AG10803 (cell line): ENCODE data around the gene CYP19A1.

Experiments
- DNase-seq: peaks from one replicate; pipeline ENCODE4 v3.0.0; 2010; ENCODE audit warnings: low read depth
- H3K4me3 ChIP-seq: 2 replicates; pipeline ENCODE4 v1.5.1; 2011; ENCODE audit warnings: mild to moderate bottlenecking, low read length, control low read depth
- TF ChIP-seq, protein P1 (sequence below): conservative IDR thresholded peaks from 2 replicates; pipeline ENCODE4 v1.5.1; 2011; ENCODE audit warnings: mild to moderate bottlenecking, low read length, control low read depth, inconsistent platforms

The CYP19A1 gene

DNA sequence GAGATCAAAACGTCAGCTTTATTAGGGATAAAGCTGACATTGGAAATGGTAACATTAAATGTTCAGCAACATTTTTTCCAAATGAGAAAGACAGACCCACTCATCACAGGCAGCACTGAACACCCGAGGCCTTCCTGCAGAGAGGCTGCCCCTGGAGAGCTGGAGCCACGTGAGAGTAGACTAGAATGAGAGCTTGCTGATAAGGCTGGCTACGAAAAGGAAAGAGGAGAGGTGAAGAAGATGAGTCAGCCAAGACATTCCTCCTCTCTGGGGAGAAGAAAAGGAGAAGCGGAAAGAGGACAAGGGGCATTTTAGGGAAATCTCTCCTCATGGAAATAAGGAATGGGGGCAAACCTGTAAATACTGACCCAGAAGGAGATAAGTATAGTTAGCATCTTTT, 7.3 kb downstream of the CYP19A1 start:
- no peak overlapping the region for H3K4me3 ChIP-seq
- no peak for DNase-seq
- TF ChIP-seq, protein P1, sequence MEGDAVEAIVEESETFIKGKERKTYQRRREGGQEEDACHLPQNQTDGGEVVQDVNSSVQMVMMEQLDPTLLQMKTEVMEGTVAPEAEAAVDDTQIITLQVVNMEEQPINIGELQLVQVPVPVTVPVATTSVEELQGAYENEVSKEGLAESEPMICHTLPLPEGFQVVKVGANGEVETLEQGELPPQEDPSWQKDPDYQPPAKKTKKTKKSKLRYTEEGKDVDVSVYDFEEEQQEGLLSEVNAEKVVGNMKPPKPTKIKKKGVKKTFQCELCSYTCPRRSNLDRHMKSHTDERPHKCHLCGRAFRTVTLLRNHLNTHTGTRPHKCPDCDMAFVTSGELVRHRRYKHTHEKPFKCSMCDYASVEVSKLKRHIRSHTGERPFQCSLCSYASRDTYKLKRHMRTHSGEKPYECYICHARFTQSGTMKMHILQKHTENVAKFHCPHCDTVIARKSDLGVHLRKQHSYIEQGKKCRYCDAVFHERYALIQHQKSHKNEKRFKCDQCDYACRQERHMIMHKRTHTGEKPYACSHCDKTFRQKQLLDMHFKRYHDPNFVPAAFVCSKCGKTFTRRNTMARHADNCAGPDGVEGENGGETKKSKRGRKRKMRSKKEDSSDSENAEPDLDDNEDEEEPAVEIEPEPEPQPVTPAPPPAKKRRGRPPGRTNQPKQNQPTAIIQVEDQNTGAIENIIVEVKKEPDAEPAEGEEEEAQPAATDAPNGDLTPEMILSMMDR: no peak

DNA sequence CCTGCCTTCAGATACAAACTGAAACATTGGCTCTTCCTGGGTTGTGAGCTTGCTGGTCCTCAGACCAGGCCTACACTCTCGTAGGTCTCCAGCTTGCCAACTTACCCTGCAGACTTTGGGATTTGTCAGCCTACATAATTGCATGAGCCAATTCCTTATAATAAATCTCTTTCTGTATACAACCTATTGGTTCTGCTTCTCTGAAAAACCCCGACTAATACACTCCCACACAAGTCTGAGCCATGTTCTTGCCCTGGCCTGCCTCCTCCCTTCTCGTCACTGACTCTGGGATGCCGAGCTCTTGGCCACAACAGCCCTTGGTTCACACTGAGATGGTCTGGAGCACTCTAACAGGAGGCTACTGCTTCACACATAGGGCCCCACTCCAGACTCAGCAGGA, 9.5 kb downstream of the CYP19A1 start:
- TF ChIP-seq, protein P1: no peak
- H3K4me3 ChIP-seq: no peak overlapping the region
- DNase-seq: no peak

DNA sequence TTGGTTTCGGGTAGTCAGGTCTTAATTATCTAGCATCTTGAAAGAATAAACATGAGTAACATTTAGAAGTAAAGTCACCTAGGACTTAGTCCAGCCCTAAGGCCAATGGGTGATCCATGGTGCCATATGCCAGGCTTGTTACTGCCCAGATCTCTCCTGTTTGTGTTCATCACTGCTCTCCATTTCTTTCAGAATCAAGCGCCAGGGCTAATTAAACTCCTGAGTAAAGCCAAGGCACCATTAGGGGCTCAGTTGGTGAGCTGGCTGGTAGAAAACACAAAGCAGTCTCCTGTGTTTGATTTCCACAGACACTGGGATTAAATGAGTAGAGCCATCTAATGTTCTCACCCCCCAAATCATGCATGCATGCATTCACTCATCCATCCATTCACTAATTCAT, 11.3 kb downstream of the CYP19A1 start:
- no peak for DNase-seq
- TF ChIP-seq, protein P1: no peak
- no peak overlapping the region for H3K4me3 ChIP-seq

DNA sequence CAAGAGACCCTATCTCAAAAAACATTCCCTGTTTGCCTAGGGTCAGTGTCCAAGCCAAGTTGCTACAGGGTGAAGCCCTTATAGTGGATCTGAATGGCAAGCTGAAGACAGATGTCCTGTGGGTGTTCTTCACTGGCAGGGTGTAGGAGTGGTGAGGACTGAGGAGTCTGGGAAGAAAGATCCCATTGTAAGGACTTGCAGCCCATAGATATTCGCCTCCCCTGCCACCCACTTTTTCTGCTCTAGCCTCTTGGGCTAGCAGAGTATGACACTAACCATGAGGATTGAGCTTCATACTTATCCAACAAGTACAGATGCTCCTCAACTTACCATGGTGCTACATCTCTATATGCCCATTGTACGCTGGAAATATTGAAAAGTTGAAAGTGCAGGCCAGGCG, 13.2 kb downstream of the CYP19A1 start:
- TF ChIP-seq, protein P1: no peak
- H3K4me3 ChIP-seq: no peak overlapping the region
- DNase-seq: no peak

DNA sequence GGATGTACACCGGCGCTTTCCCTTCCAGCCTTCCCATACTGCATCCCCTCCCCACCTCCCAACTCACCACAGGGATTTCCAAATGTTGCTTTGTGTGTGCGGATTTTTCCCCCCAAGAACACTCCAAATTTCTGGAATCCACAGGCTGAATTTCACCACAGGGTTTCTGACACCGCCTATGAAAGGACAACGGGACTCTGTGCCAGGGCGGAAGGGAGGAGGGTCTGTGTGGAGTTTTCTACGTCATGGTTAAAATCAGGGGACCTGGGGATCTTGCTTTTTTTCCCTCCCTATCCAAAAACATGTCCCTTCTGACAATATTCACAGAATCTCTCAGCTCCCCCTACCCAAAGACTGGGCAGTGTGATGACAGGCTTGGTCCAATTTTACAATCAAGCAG, 14.6 kb downstream of the CYP19A1 start:
- H3K4me3 ChIP-seq: no peak overlapping the region
- no peak for DNase-seq
- TF ChIP-seq, protein P1: no peak

DNA sequence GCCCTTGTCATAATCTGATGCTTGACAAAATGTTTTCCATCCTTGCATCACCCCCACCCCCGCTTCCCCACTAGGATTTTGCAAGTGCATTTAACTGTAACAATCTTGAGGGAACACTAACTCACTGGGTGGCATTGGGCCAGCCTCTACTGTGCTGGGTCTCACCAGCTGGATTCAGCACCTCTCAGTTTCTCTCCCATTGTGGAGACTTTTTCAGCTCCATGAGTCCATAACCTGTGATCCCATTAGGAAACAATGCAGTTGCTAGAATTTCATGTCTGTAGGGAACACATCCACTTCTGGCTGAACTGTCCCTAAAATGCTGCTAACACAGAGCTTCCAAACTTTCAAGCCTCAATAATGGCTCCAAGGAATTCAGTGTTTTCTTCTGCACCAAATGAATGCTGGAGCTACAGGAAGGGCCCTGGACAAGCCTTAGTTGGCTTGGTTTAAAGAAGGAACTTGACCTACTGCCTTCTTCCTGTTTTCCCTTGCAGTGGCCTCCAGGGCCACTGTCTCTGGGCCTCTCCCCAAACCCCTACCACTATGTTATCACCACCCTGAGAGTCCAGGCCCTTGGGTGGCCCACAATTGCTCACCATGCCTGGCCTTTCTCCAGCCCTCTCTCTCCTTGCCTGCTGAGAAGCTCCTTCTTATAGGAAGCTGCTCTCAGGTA, 15.6 kb downstream of the CYP19A1 start:
- no peak overlapping the region for H3K4me3 ChIP-seq
- DNase-seq: peak; percentile 16
- TF ChIP-seq, protein P1: no peak

DNA sequence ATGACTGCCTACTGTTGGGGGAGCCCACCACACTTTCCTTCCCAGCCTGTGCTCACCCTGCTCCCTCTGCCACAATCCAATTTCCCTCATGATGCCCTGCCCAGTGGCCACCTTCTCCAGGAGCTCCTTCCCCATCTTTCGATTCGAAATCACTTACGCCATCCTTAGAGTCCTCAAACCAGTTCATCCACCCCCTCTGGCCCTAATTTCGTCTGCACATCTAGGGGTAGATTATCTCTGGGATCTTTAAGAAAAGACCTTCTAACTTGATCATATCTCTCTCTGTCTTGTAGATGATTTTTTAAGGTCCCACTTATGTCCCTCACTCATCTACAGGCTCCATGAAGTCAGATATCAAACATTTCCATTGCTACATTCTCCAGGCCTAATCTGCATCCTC, 17.1 kb downstream of the CYP19A1 start:
- DNase-seq: no peak
- H3K4me3 ChIP-seq: no peak overlapping the region
- TF ChIP-seq, protein P1: no peak
